Endothelial cell of hepatic sinusoid (primary cell): ENCODE measurements around the gene PTPRG.
"Not testable (repeated sequence)": the region's sequence is repeated elsewhere in the genome, so short reads cannot be mapped to it uniquely, and the experiment has no call there.

Experiments used
- in situ Hi-C: cut with HindIII; loops from 2 replicates; pipeline ENCODE4 v1.10.0; 2017; ENCODE audit warnings: low sequenced_read_pairs

The PTPRG gene

DNA sequence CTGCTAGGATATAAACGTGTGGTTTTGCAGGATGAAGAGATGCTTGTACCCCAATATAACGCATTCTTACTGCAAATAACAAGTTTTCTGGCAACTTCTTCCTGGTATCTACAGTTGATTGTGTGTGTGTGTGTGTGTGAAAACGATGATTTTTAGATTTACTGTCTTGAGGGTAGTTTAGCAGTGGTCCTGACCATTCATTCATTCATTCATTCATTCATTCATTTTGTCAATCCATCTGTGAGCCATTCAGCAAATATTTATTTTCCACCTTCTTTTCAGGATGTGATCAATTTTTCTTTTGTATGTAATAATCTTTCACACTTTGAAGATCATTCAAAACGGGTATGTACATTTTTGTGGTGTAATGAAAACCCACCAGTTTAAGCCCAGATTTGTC, 250.7 kb downstream of the PTPRG start:
- in situ Hi-C loops, result loop anchor here (5.0 kb wide), 1 partner anchor 40 kb away; no protein-coding TSS in a partner anchor

DNA sequence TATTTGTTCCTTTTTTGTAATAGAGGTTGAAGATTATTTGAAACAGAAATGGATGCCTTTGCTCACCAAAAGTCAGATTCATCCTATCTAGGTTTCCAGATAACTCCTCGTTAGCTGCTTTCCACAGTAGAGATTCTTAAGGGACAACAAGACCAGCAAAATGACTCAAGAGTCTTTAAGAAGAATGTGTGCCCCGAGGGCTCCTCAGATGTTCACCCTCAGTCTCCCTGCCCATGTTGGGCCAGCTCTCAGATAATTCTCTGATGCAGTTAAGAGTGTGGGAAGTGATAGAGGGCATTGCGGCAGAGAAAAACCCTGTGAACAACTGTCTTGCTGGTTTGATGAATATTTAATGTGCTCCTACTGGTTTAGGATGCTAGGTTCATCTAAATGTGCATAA, 251.1 kb downstream of the PTPRG start:
- in situ Hi-C loops, result loop anchor here (5.0 kb wide), 1 partner anchor 40 kb away; no protein-coding TSS in a partner anchor

DNA sequence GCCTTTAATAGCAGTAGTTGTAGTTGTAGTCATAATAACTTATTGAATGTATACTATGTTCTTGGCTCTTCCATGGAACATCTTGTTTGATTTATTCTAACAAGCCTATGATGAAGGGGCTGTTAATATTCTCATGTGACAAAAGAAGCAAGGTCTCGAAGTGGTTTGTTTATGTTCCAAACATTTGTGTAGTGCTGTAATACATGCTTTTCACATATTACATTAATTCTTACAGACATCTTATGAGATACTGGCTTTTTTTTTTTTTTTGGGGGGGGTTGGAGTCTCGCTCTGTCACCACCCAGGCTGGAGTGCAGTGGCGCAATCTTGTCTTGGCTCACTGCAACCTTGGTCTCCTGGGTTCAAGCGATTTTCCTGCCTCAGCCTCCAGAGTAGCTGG, 252.3 kb downstream of the PTPRG start:
- in situ Hi-C loops, result loop anchor here (5.0 kb wide), 1 partner anchor 41 kb away; no protein-coding TSS in a partner anchor

DNA sequence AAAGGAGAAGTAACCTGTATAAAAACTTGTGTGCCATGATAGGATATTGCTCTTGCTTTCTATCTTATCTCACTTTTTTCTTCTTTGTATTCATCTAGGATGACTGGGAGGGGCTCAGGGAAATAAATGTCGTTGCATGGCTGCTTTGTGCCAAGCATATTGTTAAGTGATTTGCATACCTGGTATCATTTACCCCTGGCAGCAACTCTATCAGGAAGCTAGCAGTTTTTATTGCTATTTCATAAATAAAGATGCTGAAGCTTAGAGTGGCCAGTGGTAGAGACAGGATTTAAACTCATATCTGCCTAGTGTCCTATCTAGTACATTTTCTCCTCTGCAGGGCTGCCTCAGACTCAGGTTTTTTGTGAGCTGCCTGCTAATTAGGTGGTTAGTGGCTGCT, 253.3 kb downstream of the PTPRG start:
- in situ Hi-C loops, result loop anchor here (5.0 kb wide), 1 partner anchor 42 kb away; no protein-coding TSS in a partner anchor

DNA sequence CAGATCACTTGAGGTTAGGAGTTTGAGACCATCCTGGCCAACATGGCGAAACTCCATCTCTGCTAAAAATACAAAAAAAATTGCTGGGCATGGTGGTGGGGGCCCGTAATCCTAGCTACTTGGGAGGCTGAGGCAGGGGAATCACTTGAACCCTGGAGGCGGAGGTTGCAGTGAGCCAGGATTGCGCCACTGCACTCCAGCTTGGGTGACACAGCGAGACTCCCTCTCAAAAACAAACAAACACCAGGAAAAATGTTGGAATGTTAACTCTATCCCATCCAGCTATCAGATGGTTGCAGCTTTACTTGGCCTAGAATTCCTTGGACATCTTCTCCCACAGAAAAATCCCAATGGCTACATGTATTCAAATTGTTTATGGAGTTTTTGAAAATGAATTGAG, 254.9 kb downstream of the PTPRG start:
- in situ Hi-C loops, result not testable (repeated sequence)

DNA sequence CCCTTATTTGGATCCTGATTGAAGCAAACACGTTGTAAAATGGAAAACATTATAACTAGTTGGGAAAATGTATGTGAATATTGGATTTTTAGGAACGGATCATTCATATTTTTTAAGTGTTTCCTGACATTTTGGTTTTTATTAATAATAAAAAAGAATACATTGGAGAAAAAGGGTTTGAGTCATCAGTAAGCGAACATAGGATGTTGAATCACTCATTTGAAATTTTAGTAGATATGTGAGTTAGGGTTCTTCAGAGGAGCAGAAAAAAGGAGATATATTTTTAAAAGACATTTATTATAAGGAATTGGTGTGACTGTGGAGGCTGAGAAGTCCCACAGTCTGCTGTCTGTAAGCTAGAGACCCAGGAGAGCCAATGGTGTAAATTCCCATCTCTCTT, 258.5 kb downstream of the PTPRG start:
- in situ Hi-C loops, result no loop called here

DNA sequence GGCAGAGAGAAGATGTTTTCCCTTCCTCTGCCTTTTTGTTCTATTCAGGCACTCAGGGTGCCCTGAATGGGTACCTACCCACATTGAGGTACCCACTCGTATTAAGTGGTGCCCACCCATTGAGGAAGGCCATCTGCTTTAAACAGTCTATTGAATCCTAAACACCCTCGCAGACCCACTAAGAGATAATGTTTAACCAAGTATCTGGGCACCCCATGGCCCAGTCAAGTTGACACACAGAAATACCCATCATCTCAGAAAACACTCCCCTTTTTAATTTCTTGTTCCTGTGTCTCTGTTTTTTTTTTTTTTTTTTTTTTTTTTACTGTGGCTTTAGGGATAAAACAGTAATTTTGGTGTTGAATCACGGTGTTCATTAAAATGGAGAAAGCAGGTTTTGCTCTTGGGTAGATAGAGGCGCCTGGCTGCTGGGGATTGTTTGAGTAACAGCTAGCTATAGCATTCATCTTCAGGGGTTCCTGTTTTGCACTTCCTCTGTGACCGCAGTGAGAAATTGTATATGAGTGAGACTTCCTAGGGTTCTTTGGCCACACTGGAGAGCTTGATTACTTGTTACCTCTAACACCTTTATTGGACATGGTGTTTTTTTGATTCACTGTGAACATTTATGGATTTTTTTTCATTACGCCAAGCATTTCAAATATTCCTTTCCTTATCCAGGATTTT, 259.1 kb downstream of the PTPRG start:
- in situ Hi-C loops, result no loop called here

DNA sequence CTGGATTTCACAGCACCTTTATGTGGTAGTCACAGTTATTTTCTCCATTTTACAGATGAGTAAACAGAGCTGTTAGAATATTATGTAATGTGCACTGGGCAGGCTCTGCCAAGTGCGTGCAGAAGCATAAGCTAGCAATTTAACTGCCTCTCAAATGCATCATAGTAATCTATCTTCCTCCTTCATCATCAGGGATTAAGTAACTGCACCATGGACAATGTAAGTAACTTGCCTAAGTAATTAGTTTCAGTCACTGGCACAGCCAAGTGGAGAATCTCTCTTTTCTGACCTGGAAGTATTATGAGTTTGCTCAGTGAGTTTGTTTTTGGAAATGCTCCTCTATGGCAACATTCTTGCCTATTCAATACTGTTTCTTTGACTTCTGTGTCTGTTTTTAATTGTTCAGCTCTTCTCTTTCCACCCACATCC, 260.5 kb downstream of the PTPRG start:
- in situ Hi-C loops, result no loop called here

DNA sequence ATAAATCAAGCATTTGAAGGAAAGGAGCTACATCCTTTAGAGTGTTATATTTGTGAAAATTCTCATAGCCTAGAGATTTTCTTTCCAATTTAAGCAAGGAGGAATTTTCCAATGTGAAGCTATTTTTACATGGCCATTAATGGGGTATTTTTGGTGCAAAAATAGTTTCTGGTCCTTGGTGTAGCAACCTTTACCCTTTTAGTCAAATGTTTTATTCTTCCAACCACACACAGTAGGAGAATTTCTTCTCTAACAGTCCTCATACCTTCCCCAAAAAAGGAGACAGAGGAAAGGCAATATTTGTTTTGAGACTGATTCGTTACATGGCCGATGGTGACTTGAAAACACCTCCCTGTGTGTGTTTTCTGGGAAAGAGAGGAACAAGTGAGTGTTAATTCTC, 261.2 kb downstream of the PTPRG start:
- in situ Hi-C loops, result no loop called here

DNA sequence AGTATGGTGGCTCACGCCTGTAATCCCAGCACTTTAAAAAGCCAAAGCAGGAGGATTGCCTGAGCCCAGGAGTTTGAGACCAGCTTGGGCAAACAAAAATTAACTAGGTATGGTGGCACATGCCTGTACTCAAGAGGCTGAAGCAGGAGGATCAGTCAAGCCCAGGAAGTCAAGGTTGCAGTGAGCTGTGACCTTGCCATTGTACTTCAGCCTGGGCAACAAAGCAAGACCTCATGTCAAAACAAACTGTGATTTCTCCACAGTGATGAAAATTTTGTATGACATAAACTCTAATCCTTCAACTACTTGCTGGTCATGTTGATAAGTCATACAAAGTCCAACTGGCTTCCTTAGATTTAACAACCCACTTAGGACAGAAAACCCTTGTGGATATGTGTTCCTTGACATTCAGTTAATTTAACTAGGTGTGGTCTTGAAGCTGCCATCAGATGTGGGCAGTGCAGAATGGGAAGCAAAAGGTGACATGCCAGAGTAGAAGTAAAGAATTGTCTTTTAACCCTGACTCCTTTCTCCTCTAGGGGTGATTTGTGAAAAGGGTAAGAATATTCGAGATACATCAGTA, 263.3 kb downstream of the PTPRG start:
- in situ Hi-C loops, result no loop called here

DNA sequence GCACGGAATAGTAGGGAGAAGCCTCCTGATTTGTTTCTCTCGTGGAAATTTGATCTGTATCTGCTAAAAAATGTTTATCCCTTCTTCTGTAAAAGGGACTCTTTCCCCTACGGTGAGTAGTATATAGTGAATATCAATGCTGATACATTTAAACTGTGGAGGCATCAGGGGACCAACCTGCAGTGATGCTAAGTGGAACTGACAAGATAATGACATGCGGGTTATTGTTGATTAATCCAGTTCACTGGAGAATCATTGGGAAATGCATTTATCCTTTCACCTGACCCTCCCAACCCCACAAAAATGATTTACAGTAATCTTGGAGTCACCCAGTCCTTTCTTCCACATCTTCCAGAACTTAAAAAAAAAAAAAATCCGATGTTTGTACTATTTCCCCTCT, 264.8 kb downstream of the PTPRG start:
- in situ Hi-C loops, result no loop called here

DNA sequence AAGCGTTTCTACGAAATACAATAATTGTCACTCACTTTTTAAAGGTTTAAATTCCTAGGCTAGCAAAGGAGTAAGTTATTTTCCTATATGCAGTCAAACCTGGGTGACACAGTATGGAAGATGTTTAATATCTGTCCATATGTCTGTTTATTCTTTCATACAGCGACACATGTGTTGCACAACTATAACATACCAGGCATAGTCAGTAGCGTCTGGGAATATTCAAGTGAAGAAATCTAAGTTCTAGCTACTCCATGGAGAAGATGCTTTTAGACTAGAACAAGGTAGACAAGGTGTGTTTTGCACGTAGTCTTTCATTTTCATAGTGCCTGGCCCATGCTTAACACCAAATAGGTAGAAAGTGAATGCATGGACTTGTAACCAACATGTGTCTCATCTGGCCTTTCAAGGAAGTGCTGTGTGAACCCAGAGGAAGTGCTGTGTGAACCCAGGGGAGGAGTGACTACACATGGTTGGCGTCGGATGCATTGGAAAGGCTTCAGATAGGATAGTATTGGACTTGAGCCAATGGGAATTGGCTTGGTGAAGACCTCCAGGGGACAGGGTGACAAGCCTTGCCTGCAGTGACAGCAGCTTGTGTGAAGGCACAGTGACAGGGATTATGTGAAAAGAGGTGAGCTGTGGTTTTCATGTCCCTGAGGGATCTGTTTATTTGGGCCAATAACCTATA, 267.0 kb downstream of the PTPRG start:
- in situ Hi-C loops, result no loop called here

DNA sequence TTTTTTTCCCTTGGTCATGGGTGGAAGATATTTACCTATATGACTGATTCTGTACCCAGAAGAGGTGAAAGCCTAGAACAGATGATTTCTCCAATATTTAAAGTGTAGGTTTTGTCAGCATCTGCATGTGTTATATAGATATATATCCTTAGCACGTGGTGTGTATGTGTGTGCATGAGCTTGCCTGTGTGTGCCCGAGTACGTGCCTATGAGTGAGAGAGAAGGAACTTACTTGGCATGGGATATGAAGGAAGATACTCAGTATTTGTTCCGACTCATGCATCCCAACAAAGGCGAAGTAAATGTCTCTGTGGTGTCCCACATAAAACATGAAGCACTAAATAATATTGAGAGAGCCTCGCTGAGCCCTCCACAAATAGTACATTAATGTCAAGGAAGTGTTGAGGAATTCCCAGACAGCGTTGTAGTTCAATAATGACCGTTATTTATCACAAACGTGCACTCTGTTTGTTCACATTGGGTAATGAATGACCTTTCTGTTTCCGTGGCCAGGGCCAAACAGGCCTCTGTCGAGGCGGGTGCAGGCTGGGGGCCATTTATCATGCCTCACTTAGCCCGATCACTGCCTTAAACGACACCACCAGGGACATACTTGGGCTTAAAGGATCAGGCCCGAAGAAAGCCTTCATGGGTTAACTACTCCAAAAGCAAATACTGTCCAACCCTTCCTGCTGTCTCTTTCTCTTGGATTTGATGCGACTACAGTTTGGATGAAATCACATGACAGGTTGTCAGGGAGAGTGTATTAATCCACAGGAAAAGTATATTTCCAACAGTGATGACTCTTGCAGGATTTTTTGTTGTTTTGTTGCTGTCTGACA, 267.7 kb downstream of the PTPRG start:
- in situ Hi-C loops, result no loop called here

DNA sequence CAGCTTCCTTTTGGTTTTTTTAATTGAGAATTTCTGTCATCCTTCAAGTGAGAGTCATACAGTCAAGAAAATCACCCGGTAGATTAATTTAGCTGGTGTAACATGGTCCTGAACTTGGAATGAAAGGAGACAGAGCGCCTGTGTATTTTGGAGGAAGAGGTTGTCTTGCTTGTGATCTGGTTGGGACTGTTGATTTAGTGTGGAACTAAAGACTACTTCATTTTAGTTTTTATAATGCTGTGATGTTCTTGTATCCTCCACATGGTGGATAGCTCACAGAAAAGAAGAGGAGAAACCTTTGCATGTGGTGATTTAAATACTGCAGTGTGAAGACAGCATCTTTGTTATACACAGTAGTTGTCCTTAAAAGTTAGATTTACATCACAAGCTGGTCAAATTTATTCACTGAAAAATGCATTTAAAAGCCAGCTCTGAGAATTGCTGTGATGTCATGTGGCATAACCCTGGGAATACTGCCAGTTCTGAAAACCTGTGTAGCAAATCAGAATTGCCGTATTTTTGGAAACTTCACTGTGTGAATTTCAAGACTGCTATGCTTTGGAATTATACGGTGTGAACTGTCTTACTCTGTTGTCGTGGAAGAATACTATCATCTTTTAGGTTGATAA, 268.5 kb downstream of the PTPRG start:
- in situ Hi-C loops, result no loop called here

DNA sequence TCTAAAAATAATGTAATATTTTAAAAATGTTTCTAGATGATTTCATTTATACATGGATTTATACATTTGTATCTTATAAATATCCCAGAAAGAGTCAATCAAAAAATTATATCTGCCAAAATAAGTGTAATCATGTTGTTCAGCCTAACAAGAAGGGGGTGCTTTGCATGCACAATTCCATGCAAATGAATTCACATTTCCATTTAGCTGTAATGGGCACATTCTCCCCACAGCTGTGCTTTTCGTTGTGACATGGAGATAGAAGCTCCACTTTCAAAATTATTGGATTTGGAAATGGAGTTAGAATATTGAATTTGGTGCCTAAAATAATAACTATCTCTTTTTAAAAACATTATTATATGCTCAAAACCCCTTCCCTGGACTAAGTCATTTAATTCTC, 270.6 kb downstream of the PTPRG start:
- in situ Hi-C loops, result no loop called here

DNA sequence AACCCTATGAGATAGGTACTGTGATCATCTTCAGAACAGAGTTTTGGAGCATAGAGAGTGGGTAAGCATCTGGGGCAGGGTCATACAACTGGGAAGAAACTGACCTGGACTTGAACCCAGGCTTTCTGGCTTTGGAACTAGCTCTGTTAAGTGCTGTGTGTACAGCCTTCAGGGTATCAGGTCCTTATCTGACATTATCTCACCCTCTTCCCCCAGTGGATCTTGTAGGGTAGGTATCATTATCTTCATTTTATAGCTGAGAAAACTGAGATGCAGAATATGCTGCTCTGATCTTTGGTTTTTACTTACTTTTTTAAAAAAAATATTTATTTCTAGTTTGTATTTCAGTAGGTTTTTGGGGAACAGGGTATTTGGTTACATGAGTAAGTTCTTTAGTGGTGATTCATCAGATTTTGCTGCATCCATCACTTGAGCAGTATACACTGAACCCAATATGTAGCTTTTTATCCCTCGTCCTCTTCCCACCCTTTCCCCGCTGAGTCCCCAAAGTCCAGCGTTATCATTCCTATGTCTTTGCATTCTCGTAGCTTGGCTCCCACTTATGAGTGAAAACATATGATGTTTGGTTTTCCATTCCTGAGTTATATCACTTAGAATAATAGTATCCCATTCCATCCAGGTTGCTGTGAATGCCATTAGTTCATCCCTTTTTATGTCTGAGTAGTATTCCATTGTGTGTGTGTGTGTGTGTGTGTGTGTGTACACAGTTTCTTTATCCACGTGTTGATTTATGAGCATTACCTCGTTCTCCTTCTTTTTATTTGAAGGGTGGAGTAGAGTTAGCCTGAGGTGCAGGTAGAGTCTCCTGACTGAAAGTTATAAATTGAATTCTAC, 271.2 kb downstream of the PTPRG start:
- in situ Hi-C loops, result no loop called here

DNA sequence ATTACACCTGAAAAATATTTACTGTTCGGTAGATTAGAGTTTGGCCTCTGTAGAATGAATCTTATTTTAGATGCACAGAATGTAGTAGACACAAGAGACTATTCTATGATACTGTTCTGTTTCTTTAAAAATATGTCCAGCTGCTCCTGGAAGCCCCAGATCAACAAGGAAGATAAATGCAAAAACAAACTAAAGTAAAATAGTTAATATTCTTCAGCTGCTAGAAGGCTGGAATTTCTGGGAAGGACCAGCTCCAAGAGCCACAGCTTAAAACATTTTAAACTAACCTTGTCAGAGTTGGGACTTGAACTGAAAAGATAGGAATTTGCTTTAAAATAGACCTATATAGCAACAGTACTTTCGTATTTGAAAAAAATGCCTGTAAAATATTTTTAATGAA, 277.9 kb downstream of the PTPRG start:
- in situ Hi-C loops, result no loop called here

DNA sequence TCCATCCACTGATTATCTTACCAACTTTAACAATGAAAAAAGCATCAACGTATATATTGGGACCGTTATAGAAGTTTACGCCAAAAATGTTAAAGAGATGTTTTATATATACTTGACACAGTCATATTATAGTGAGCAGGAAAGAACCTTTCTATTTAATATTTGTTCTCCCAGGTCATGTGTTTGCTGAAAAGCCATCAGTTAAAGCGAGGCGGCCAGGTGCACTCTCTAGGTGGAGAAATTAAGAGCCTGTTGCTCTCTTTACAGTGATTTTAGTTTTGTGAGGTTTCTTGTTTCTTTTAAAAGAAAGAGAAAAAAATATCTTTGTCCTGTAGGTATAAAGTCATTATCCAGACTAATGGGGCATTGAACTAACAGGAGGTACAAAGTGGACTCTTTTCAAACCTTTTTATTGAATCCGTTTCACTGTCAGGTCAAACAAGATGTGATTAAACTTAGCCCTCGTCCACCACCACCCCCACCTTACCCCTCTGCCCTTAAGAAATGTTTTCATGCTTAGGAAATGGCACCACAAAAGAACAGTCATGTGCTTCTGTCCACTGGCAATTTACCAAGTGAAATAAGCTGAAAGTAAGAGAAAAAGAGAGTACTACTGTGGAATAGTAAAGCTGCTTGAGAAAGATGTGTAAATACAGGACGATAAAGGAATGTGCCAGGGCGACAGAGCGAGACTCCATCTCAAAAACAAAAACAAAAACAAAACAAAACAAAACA, 279.9 kb downstream of the PTPRG start:
- in situ Hi-C loops, result no loop called here

DNA sequence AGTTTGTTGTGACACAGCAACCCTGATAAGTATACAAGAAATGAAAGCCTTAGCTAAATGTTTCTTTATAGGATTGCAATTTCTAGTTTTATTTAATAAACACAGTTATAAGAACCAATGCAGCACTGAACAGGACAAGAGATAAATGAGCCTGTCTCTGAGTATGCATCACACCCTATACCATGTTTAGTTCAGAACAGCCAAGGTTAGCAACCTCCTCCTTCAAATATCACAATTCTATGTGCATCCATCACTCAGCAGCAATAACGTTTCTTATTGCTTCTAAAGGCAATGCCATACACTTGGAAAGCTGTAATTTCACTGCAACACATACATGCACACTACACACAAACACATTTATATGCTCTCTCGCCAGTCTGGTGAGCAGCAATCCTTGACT, 280.6 kb downstream of the PTPRG start:
- in situ Hi-C loops, result no loop called here
